Fibroblast of pulmonary artery (primary cell): ENCODE results near the gene GCN1.

Experiments
- DNase-seq: peaks from one replicate; pipeline ENCODE4 v3.0.0-alpha.2; 2010; ENCODE audit warnings: low read depth
- H3K4me3 ChIP-seq: replicated peaks from 2 replicates; pipeline ENCODE4 v1.5.1; 2011; ENCODE audit warnings: low read depth, mild to moderate bottlenecking, control low read depth, low read length, moderate library complexity
- CTCF ChIP-seq: IDR thresholded peaks from 2 replicates; pipeline ENCODE4 v1.5.1; 2011; ENCODE audit warnings: mild to moderate bottlenecking, control low read depth, low read length, inconsistent platforms; ENCODE audit errors: missing control alignments

The GCN1 gene

GRCh38 chr12:120167529-120168095 is 26.9 kb downstream of the GCN1 start:
- no peak overlapping the region for H3K4me3 ChIP-seq
- DNase-seq = no peak
- TF ChIP-seq CTCF = no peak

- DNase-seq = no peak
- no peak for TF ChIP-seq CTCF
- no peak overlapping the region for H3K4me3 ChIP-seq
Observed at GRCh38 chr12:120164293-120164692, 30.2 kb downstream of the GCN1 start.

GRCh38 chr12:120162763-120163162 is 31.8 kb downstream of the GCN1 start:
- no peak for TF ChIP-seq CTCF
- no peak for DNase-seq
- H3K4me3 ChIP-seq = no peak overlapping the region

GRCh38 chr12:120161852-120162251 is 32.7 kb downstream of the GCN1 start:
- H3K4me3 ChIP-seq = no peak overlapping the region
- no peak for DNase-seq
- TF ChIP-seq CTCF = no peak

- no peak for TF ChIP-seq CTCF
Observed at GRCh38 chr12:120159509-120160237, 34.8 kb downstream of the GCN1 start.

GRCh38 chr12:120158351-120158750 is 36.2 kb downstream of the GCN1 start:
- TF ChIP-seq CTCF = no peak
- no peak for DNase-seq
- H3K4me3 ChIP-seq = no peak overlapping the region

More at GRCh38 chr12:120159509-120160237, 34.8 kb downstream of the GCN1 start:
- no peak overlapping the region for H3K4me3 ChIP-seq
- no peak for DNase-seq

- no peak for DNase-seq
- no peak for TF ChIP-seq CTCF
- H3K4me3 ChIP-seq = no peak overlapping the region
Observed at GRCh38 chr12:120157678-120158077, 36.8 kb downstream of the GCN1 start.
